Left forelimb (tissue), 1 donor: ENCODE data around the gene SYT2.
"Not testable (repeated sequence)": the region's sequence is repeated elsewhere in the genome, so short reads cannot be mapped to it uniquely, and the experiment has no call there.

Source experiments
- DNase-seq: peaks from one replicate; pipeline ENCODE4 v3.0.0-alpha.2; 2018; ENCODE audit warnings: low spot score

Gene SYT2

DNA sequence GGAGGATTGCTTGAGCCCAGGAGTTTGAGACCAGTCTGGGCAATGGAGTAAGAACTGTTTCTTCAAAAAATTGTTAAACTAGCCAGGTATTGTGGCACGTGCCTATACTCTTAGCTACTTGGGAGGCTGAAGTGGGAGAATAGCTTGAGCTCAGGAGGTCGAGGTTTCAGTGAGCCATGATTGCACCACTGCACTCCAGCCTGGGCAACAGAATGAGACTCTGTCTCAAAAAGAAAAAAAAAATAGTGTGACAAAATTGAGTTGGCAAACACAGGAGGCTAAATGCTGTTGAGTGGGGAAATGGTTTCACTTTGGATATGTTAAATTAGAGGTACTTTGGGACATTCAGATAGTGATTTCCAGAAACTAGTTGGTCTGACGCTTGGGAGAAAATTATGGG lies 163.9 kb downstream of the SYT2 start:
- DNase-seq = not testable (repeated sequence)

DNA sequence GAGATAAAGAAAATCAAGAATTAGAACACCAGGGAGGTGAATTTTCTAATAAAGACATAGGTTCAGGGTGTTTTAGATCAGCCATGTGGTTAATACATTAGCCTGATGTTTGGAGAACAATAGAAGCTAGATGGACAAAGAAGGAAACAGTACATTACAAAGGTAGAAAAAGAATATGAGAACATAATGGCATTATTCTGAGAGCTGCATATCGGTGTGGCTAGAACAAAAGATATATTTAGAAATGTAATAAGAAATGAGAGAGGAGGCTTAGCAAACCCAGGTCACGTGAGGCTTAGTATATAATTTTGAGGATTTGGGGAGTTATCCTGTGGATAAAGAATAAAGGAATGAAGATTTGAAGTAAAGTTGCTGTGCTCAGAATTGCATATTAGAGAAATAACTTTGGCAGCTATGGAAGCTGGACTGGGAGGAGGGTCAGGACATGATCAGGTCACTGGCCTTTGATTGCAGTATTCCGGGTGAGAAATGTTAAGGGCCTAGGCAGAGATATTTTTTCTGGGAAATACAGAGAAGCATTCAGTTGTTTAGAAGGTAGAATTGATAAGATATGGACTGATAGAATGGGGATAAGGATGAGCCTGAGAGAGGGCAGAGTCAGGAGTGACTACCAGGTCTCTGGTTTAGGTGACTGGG lies 164.5 kb downstream of the SYT2 start:
- not testable (repeated sequence) for DNase-seq

DNA sequence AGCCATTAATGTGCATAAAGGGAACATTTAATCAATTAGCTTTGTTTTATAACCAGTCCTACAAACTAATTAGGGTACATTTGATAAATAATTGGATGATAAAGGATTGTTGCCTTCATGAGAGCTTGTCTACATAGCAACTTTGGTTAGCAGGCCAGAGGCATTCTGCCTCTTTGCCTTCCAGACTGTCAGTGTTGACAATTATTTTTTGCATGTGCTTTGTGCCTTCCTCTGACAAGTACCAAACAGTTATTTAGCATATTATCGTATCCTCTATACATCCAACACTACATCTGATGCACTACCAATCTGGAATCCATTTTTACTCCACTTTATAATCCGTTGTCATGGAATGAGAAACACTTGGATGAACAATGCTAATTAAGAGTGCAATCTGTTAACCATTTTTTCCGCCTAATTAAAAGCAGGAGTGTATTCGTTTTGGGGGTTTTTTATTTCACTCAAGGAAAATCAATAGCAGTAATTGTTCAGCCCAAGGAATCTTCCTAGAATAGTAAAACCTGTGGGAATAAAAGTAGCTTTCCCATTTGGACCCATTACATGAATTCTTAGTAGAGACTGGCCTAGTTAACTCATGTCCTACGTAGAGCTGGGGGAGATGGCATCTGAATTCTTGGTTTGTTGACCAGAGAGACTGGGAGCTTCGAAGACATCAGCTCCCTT lies 165.3 kb downstream of the SYT2 start:
- DNase-seq = not testable (repeated sequence)

DNA sequence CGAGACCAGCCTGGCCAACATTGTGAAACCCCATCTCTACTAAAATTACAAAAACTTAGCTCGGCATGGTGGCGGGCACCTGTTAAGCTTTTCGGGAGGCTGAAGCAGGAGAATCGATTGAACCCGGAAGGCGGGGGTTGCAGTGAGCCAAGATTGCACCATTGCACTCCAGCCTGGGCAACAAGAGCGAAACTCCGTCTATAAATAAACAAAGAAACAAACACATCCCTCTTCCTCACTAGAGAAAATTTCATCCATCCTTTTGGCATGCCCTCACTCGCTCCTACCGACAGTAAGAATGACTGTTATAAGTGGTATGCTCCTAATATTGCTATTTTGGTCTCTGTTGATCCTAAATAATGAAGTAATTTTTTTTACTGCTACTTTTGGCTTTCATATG lies 166.7 kb downstream of the SYT2 start:
- DNase-seq = not testable (repeated sequence)

DNA sequence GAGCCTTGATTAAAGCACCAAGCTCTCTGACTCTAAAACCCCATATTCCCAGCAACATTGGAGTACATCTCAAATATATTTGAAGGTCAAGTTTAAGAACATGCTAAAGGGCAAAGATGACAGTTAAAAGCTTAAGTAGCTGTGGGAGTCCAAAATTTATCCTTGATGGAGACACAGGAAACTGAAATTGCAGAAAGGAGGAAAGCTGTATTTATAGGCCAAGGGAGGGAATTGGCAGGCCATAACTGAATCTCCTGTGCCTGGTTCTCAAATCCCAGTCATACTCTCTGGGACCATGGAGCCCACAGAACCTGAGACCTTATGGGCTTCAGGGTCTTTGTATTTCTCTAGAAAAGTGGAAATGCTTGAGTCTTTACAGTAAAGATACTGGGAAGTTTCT lies 167.8 kb downstream of the SYT2 start:
- not testable (repeated sequence) for DNase-seq

DNA sequence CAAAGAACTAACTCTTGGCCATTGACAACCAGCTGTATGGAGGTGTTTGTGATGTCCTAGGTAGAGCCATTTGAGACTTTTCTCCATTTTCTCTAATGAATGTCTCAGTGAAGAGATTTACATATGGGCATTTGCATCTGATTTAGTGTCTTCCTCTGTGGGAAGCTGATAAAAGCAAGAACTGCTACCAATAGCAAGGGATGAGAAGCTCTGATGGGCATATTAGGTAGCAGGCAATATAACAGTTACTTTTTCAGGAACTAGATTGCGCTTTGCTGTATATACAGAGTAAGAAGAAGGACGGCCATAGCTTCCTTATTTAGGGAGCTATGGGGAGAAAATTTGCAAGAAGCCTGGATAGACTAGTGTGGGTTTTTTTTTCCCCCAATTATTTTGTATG lies 169.4 kb downstream of the SYT2 start:
- not testable (repeated sequence) for DNase-seq
